Measurements from ENCODE around the gene LRRK1.

LRRK1 gene

DNA sequence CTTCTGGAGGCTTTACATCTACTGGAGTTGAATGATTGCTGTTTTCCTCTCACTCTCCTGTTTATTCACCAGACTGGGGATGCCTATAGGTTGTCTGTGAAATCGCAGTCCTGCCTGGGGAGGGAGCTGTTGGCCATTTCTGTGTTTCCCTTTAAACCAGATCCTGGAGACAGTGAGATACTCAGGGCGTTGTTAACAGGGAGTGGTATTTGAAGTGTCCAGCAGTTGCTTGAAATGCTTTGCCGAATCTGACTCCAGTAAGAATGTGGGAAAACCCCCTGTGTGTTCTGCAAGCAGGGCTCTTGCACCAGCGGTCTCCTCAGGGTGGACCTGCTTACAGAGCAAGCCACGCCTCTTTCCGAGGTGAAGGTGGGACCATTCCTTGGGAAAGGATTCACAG is 4.3 kb upstream of the LRRK1 start:
- peaks cover 1% of the 10 kb centered on the region for H3K9me3 ChIP-seq (ENCODE audit: insufficient read depth, low read depth, low read length)
- no peak overlapping the region for H2BK5ac ChIP-seq (ENCODE audit: low read depth, low read length, poor library complexity)
- H4K8ac ChIP-seq (ENCODE audit: low read depth, low read length): no peak overlapping the region
- no peak overlapping the region for H3K4ac ChIP-seq (ENCODE audit: low read depth, low read length)
- no peak overlapping the region for H2AK5ac ChIP-seq (ENCODE audit: low read length)
- H3K79me1 ChIP-seq (ENCODE audit: low read length): peaks cover 8% of the 10 kb centered on the region
- DNase-seq: peak; percentile 76 to 80
- no peak overlapping the region for H2AFZ ChIP-seq (ENCODE audit: insufficient read depth, low read length, poor library complexity)
- H3K4me1 ChIP-seq (ENCODE audit: control insufficient read depth in 1 of 2, insufficient read depth in 2 of 2, low read length in 2 of 2): peaks cover 6 to 9% of the 10 kb centered on the region in 2 experiments
- H3K27ac ChIP-seq (ENCODE audit: low read depth, low read length): no peak overlapping the region
- no peak overlapping the region for H2BK120ac ChIP-seq (ENCODE audit: insufficient read depth, low read length, poor library complexity)
- no peak overlapping the region for H3K14ac ChIP-seq (ENCODE audit: low read length)
- H3K36me3 ChIP-seq (ENCODE audit: control insufficient read depth in 1 of 2, insufficient read depth in 2 of 2, low read length in 2 of 2): no peaks in the 10 kb centered on the region
- H3K9ac ChIP-seq (ENCODE audit: low read length): no peak overlapping the region
- no CpG with 5 or more reads among the region's 6 CpGs for WGBS (ENCODE audit: extremely low coverage, insufficient coverage, insufficient read length)
- H3K18ac ChIP-seq (ENCODE audit: low read length): no peak overlapping the region
- H3K27me3 ChIP-seq (ENCODE audit: insufficient read depth, low read length): peaks cover 18% of the 10 kb centered on the region
- H3K4me3 ChIP-seq (ENCODE audit: low read depth, low read length): no peak overlapping the region
- no peak overlapping the region for H2BK12ac ChIP-seq (ENCODE audit: low read length)
- H3K79me2 ChIP-seq (ENCODE audit: control insufficient read depth, insufficient read depth, low read length, poor library complexity): peaks cover 7% of the 10 kb centered on the region
- H3K23ac ChIP-seq (ENCODE audit: low read length): no peak overlapping the region
- no peak overlapping the region for H4K12ac ChIP-seq (ENCODE audit: low read depth, low read length)
- H3K4me2 ChIP-seq (ENCODE audit: low read length): no peak overlapping the region
- H4K91ac ChIP-seq (ENCODE audit: low read depth, low read length): no peak overlapping the region

DNA sequence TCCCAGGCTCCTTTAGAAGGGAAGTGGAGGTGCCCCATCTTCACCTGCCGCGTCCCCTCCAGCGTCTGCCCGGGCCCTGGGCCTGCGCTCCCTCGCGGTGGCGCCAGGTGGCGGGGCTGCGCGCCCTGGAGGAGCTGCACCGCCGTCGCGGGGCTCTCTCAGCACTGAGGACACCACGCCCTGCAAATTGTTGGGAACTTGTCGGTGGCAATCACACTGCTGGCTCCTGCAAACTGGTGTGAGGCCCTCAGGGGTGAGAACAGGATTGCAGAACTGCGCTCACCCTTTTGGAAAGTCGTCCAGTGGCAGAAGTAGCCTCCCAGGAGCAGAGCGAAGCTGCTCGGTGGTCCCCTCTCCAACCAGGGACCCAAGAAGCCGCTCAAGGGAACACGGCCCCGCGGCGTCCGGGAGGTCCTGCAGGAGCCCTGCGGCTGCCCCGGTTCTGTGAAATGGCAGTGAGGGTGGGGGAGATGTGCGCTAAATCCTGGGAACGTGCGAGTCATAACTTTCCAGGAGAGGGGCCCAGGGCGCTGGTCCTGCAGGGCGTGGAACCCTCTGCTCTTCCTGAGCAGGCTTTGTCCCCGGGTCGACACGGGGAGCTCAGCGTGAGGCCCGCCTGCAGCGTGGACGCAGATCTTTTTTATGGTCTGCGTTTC is 995 bp upstream of the LRRK1 start:
- Histone ChIP-seq H3K23ac (ENCODE audit: low read length) (no peak overlapping the region), H3K9ac (ENCODE audit: low read length) (no peak overlapping the region), H3K36me3 (ENCODE audit: control insufficient read depth in 1 of 2, insufficient read depth in 2 of 2, low read length in 2 of 2) (no peaks in the 10 kb centered on the region), H2BK5ac (ENCODE audit: low read depth, low read length, poor library complexity) (no peak overlapping the region), H3K79me2 (ENCODE audit: control insufficient read depth, insufficient read depth, low read length, poor library complexity) (peaks cover 7% of the 10 kb centered on the region), H4K91ac (ENCODE audit: low read depth, low read length) (no peak overlapping the region), H3K4me1 (ENCODE audit: control insufficient read depth in 1 of 2, insufficient read depth in 2 of 2, low read length in 2 of 2) (peaks cover 8 to 10% of the 10 kb centered on the region in 2 experiments), H2AFZ (ENCODE audit: insufficient read depth, low read length, poor library complexity) (no peak overlapping the region), H4K8ac (ENCODE audit: low read depth, low read length) (no peak overlapping the region), H3K79me1 (ENCODE audit: low read length) (peaks cover 9% of the 10 kb centered on the region), H2BK120ac (ENCODE audit: insufficient read depth, low read length, poor library complexity) (no peak overlapping the region), H3K4me3 (ENCODE audit: low read depth, low read length) (no peak overlapping the region), H3K9me3 (ENCODE audit: insufficient read depth, low read depth, low read length) (peaks cover 1% of the 10 kb centered on the region), H3K4me2 (ENCODE audit: low read length) (peak overlapping the region; percentile 74), H2AK5ac (ENCODE audit: low read length) (no peak overlapping the region), H2BK12ac (ENCODE audit: low read length) (no peak overlapping the region), H3K14ac (ENCODE audit: low read length) (no peak overlapping the region), H3K4ac (ENCODE audit: low read depth, low read length) (no peak overlapping the region), H3K27ac (ENCODE audit: low read depth, low read length) (no peak overlapping the region), H3K27me3 (ENCODE audit: insufficient read depth, low read length) (peaks cover 28% of the 10 kb centered on the region), H4K12ac (ENCODE audit: low read depth, low read length) (no peak overlapping the region), H3K18ac (ENCODE audit: low read length) (no peak overlapping the region)
- DNase-seq: peak; percentile 75 to 91
- no CpG with 5 or more reads among the region's 42 CpGs for WGBS (ENCODE audit: extremely low coverage, insufficient coverage, insufficient read length)

DNA sequence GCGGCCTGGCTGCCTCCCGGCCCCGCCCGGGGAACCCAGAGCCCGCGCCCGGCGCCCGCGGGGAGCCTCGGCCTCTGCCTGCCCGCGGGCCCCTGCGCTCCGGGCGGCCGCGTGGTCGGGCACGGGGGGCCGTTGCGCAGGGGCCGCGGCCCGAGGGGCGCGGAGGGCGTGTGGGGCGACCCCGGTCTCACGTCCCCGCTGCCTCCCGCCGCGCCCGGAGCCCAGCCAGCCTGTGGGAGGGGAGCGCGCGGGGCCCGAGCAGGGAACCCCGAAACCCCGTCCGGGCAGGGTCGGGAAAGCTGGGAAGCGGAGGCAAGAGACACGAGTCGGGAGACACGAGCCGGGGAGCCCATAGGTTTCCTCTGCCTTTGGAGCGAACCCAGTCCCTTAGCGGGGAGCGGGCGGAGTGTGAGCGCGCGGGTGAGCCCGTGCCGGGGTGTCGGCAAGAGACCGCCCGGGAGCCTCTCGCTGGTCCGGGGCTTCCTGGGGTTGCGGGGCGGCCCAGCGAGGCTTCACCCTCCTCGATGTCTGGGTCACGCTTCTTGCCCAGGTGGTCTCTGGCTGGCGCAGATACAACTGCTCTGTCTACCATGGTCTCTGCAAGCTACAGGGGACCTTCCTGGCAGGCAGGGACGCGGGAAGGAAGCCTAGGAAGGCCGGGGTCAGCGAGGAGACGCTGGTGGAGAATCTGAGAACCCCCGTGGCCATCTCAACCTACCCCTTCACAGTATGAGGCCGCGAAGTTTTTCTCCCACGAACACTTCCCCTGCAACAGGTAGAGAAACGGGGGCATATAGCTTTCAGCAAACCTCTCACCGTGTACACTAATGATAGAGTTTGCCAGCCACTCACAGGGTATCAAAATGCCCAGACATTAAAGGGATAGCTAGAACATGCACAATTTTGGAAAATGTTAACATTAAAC is 586 bp downstream of the LRRK1 start:
- peaks cover 9% of the 10 kb centered on the region for H3K79me1 ChIP-seq (ENCODE audit: low read length)
- no CpG with 5 or more reads among the region's 80 CpGs for WGBS (ENCODE audit: extremely low coverage, insufficient coverage, insufficient read length)

DNA sequence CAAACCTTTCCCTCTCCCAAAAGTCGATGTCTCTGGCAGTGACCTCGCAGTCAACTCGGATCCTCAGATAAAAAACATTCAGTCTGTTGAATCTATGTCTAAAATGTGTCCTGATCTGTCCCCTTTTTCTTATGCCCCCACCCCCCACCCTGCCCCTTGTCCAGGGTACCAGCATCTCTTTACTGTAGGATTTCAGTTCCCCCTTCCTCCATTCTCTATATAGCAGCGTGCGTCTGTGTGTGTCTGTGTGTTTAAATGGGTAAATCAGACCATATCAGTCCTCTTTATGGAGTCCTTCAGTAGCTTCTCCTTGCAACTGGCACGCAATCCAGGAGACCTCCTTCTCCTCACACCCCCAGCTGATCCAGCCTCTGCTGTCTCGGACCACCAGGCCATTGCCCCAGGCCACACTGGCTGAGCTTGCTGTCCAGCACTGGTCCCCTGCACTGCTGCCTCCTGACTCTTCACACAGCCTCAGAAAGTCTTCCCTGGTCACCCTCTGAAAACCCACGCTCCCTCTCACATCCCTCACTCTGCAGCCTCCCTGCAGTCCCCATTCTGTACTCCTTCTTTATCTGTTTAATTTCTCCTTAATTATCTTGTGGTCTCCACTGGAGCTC is 1.5 kb downstream of the LRRK1 start:
- Histone ChIP-seq H3K4me1 (ENCODE audit: control insufficient read depth in 1 of 2, insufficient read depth in 2 of 2, low read length in 2 of 2) (peaks cover 13% of the 10 kb centered on the region in 2 experiments), H3K36me3 (ENCODE audit: control insufficient read depth in 1 of 2, insufficient read depth in 2 of 2, low read length in 2 of 2) (no peaks in the 10 kb centered on the region), H3K14ac (ENCODE audit: low read length) (no peak overlapping the region), H3K18ac (ENCODE audit: low read length) (no peak overlapping the region), H3K79me1 (ENCODE audit: low read length) (peaks cover 9% of the 10 kb centered on the region), H3K4ac (ENCODE audit: low read depth, low read length) (no peak overlapping the region), H2BK120ac (ENCODE audit: insufficient read depth, low read length, poor library complexity) (no peak overlapping the region), H2AK5ac (ENCODE audit: low read length) (no peak overlapping the region), H3K27me3 (ENCODE audit: insufficient read depth, low read length) (peaks cover 28% of the 10 kb centered on the region), H4K12ac (ENCODE audit: low read depth, low read length) (no peak overlapping the region), H3K79me2 (ENCODE audit: control insufficient read depth, insufficient read depth, low read length, poor library complexity) (peaks cover 7% of the 10 kb centered on the region), H3K4me3 (ENCODE audit: low read depth, low read length) (no peak overlapping the region), H4K8ac (ENCODE audit: low read depth, low read length) (no peak overlapping the region), H2BK12ac (ENCODE audit: low read length) (no peak overlapping the region), H3K4me2 (ENCODE audit: low read length) (no peak overlapping the region), H3K23ac (ENCODE audit: low read length) (no peak overlapping the region), H3K27ac (ENCODE audit: low read depth, low read length) (no peak overlapping the region), H4K91ac (ENCODE audit: low read depth, low read length) (no peak overlapping the region), H2AFZ (ENCODE audit: insufficient read depth, low read length, poor library complexity) (no peak overlapping the region), H3K9me3 (ENCODE audit: insufficient read depth, low read depth, low read length) (peaks cover 1% of the 10 kb centered on the region), H2BK5ac (ENCODE audit: low read depth, low read length, poor library complexity) (no peak overlapping the region), H3K9ac (ENCODE audit: low read length) (no peak overlapping the region)
- DNase-seq: no peak
- WGBS (ENCODE audit: extremely low coverage, insufficient coverage, insufficient read length): no CpG with 5 or more reads among the region's 8 CpGs

More for the DNA sequence above, 586 bp downstream of the LRRK1 start:
- peak overlapping the region; percentile 83 for H4K91ac ChIP-seq (ENCODE audit: low read depth, low read length)
- peak overlapping the region; percentile 57 for H3K18ac ChIP-seq (ENCODE audit: low read length)
- peak overlapping the region; percentile 97 for H2AFZ ChIP-seq (ENCODE audit: insufficient read depth, low read length, poor library complexity)
- peak overlapping the region; percentile 57 for H3K4me3 ChIP-seq (ENCODE audit: low read depth, low read length)
- H2BK5ac ChIP-seq (ENCODE audit: low read depth, low read length, poor library complexity): no peak overlapping the region
- H3K9me3 ChIP-seq (ENCODE audit: insufficient read depth, low read depth, low read length): peaks cover 1% of the 10 kb centered on the region
- no peak overlapping the region for H2AK5ac ChIP-seq (ENCODE audit: low read length)
- no peak overlapping the region for H2BK12ac ChIP-seq (ENCODE audit: low read length)
- DNase-seq: peak in 1 of 2 donors; percentile 19
- H3K27ac ChIP-seq (ENCODE audit: low read depth, low read length): no peak overlapping the region
- peak overlapping the region; percentile 67 for H2BK120ac ChIP-seq (ENCODE audit: insufficient read depth, low read length, poor library complexity)
- peak overlapping the region; percentile 74 for H3K4me2 ChIP-seq (ENCODE audit: low read length)
- H3K4ac ChIP-seq (ENCODE audit: low read depth, low read length): peak overlapping the region; percentile 82
- H3K9ac ChIP-seq (ENCODE audit: low read length): no peak overlapping the region
- peaks cover 7% of the 10 kb centered on the region for H3K79me2 ChIP-seq (ENCODE audit: control insufficient read depth, insufficient read depth, low read length, poor library complexity)
- H4K12ac ChIP-seq (ENCODE audit: low read depth, low read length): peak overlapping the region; percentile 55
- peak overlapping the region; percentile 56 for H3K14ac ChIP-seq (ENCODE audit: low read length)
- peaks cover 13% of the 10 kb centered on the region in 2 experiments for H3K4me1 ChIP-seq (ENCODE audit: control insufficient read depth in 1 of 2, insufficient read depth in 2 of 2, low read length in 2 of 2)
- no peaks in the 10 kb centered on the region for H3K36me3 ChIP-seq (ENCODE audit: control insufficient read depth in 1 of 2, insufficient read depth in 2 of 2, low read length in 2 of 2)
- peak overlapping the region; percentile 59 for H4K8ac ChIP-seq (ENCODE audit: low read depth, low read length)
- no peak overlapping the region for H3K23ac ChIP-seq (ENCODE audit: low read length)
- peaks cover 28% of the 10 kb centered on the region for H3K27me3 ChIP-seq (ENCODE audit: insufficient read depth, low read length)

Data from trophoblast cell (in vitro differentiated cells and primary cell).